Erythroblast (primary cell): ENCODE measurements around the gene VRK2.

Experiments used
- GATA1 ChIP-seq: IDR thresholded peaks from 2 replicates; pipeline ENCODE4 v1.6.1; 2011; ENCODE audit warnings: low read depth, mild to moderate bottlenecking, control low read depth, low read length, moderate library complexity
- POLR2A ChIP-seq: IDR thresholded peaks from 2 replicates; pipeline ENCODE4 v1.6.1; 2011; ENCODE audit warnings: mild to moderate bottlenecking, low read length

GRCh38 chr2:58047373-58047935 lies 848 bp downstream of the VRK2 start:
- TF ChIP-seq POLR2A (no peak), GATA1 (no peak)
